Tibial nerve (tissue), 4 donors: ENCODE data around the gene TRUB1.

Experiments used
- CTCF ChIP-seq, 5 experiments: fragments of 200-600 bp in 3 of 5; fragments of 450-650 bp in 2 of 5; sonication (generic) in 3 of 5; IDR thresholded peaks; one replicate each; pipeline ENCODE4 v1.5.1; 2016 to 2019; ENCODE audit warnings: antibody characterized with exemption in 5 of 5, mild to moderate bottlenecking in 3 of 5, moderate library complexity in 2 of 5
- EP300 ChIP-seq, 2 donors: sonication (generic); formaldehyde crosslinking; IDR thresholded peaks; one replicate each; pipeline ENCODE4 v1.6.1; 2017; ENCODE audit warnings: antibody characterized with exemption in 2 of 2, mild to moderate bottlenecking in 1 of 2
- POLR2A ChIP-seq, 2 donors: fragments of 450-650 bp; IDR thresholded peaks; one replicate each; pipeline ENCODE4 v1.6.1; 2017; ENCODE audit warnings: antibody characterized with exemption in 2 of 2, mild to moderate bottlenecking in 2 of 2, moderate library complexity in 2 of 2

GRCh38 chr10:114932945-114933344, 5.0 kb upstream of the TRUB1 start:
- no peak for TF ChIP-seq CTCF (IDR thresholded peaks at IDR 0.05)
- no peak for TF ChIP-seq POLR2A (IDR thresholded peaks at IDR 0.05)
- TF ChIP-seq EP300 (IDR thresholded peaks at IDR 0.05) = no peak
